ENCODE results near the gene SHC3. TPM values are rescaled to one million over a fixed set of nuclear protein-coding genes. Genes with fewer than 3 reads are reported as not detected.

Gene SHC3
- polyA plus RNA-seq, 3 donors: not detected

DNA sequence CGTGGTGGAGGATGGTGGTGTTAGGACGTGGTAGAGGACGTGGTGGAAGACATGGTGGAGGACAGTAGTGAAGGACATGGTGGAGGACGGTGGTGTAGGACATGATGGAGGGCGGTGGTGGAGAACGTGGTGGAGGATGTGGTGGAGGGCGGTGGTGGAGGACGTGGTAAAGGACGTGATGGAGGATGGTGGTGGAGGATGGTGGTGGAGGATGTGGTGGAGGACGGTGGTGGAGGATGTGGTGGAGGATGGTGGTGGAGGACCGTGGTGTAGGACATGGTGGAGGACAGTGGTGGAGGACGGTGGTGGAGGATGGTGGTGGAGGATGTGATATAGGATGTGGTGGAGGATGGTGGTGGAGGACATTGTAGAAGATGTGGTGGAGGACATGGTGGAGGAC, 119.7 kb downstream of the SHC3 start:
- no peaks in the 10 kb centered on the region for H4K20me1 ChIP-seq (ENCODE audit: insufficient read depth, low read length)
- Mint-ChIP-seq H3K4me3 (no peak overlapping the region), H3K9me3 (peaks cover 0 to 5% (median 0%) of the 10 kb centered on the region in 7 donors), H3K27me3 (ENCODE audit: low read depth in 3 of 3) (peaks cover 0 to 7% (median 2%) of the 10 kb centered on the region in 3 donors), H3K4me1 (no peaks in the 10 kb centered on the region), H3K27ac (no peak overlapping the region), H3K36me3 (no peaks in the 10 kb centered on the region)
- intact Hi-C loops (cut with micrococcal nuclease): no loop called here
- no peaks in the 10 kb centered on the region for H3K27me3 ChIP-seq (ENCODE audit: control insufficient read depth in 2 of 2, insufficient read depth in 2 of 2, low read length in 2 of 2)
- no peak overlapping the region for H3K4me2 ChIP-seq (replicated peaks; ENCODE audit: extremely low read depth, low read length, poor library complexity, severe bottlenecking)
- 94% methylated on average over 12 of the region's 12 CpGs for WGBS (ENCODE audit: insufficient coverage)
- H3K4me3 ChIP-seq (replicated peaks in 1 of 3; ENCODE audit: low read depth in 2 of 3, low read length in 3 of 3): no peak overlapping the region
- H3K9ac ChIP-seq (ENCODE audit: insufficient read depth, low read length, poor library complexity, severe bottlenecking): no peak overlapping the region
- no peaks in the 10 kb centered on the region for H3K79me2 ChIP-seq (ENCODE audit: insufficient read depth, low read length)
- DNase-seq: no peak
- no peaks in the 10 kb centered on the region for H3K36me3 ChIP-seq (replicated peaks in 1 of 2; ENCODE audit: control insufficient read depth in 1 of 2, insufficient read depth in 2 of 2, low read length in 2 of 2)
- no peaks in the 10 kb centered on the region for H3K4me1 ChIP-seq (ENCODE audit: control insufficient read depth in 1 of 2, insufficient read depth in 2 of 2, low read length in 2 of 2)
- no peak overlapping the region for H3K27ac ChIP-seq (ENCODE audit: low read depth in 1 of 2, low read length in 2 of 2)
- no peak overlapping the region for H2AFZ ChIP-seq (ENCODE audit: insufficient read depth, low read depth, low read length, poor library complexity, severe bottlenecking)
- TF ChIP-seq, protein P1, sequence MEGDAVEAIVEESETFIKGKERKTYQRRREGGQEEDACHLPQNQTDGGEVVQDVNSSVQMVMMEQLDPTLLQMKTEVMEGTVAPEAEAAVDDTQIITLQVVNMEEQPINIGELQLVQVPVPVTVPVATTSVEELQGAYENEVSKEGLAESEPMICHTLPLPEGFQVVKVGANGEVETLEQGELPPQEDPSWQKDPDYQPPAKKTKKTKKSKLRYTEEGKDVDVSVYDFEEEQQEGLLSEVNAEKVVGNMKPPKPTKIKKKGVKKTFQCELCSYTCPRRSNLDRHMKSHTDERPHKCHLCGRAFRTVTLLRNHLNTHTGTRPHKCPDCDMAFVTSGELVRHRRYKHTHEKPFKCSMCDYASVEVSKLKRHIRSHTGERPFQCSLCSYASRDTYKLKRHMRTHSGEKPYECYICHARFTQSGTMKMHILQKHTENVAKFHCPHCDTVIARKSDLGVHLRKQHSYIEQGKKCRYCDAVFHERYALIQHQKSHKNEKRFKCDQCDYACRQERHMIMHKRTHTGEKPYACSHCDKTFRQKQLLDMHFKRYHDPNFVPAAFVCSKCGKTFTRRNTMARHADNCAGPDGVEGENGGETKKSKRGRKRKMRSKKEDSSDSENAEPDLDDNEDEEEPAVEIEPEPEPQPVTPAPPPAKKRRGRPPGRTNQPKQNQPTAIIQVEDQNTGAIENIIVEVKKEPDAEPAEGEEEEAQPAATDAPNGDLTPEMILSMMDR (IDR thresholded peaks at IDR 0.05): no peak
- H3K9me3 ChIP-seq (replicated peaks in 1 of 2; ENCODE audit: control insufficient read depth in 1 of 2, insufficient read depth in 1 of 2, low read length in 2 of 2): peaks cover 0 to 6% of the 10 kb centered on the region in 2 donors

DNA sequence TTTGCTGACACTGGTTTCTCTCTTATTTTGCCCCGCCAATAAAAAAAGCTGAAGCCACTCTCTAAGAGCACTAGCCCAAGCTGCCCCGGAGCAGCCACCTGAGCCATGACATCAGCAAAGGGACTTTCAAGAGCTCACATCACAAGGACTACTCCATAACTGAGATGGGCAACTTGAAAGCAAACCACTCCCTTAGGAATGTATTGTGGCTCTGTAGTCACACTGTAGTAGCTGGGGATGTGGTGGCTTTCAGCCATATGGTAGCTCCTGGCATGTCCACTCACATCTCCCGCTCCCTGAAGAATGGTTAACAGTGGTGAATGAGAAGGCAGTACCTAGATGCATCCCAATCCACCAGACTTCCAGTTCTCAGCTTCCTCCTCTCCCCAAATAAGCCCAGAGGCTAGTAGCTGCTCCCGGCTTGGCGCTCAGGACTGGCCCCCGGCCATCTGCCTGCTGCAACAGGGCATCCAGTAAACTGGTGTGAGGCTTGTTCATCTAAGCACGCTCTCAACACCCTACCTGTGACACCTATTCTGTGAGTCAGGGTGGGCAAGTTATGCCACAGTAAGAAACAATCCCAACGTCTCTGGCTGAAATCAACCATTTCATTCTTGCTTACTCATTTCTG, 123.6 kb downstream of the SHC3 start:
- peaks cover 0 to 5% (median 0%) of the 10 kb centered on the region in 7 donors for H3K9me3 Mint-ChIP-seq
- no peaks in the 10 kb centered on the region for H3K4me1 ChIP-seq (ENCODE audit: control insufficient read depth in 1 of 2, insufficient read depth in 2 of 2, low read length in 2 of 2)
- no peak overlapping the region for H3K27ac Mint-ChIP-seq
- H3K36me3 Mint-ChIP-seq: no peaks in the 10 kb centered on the region
- no peak overlapping the region for H3K4me2 ChIP-seq (replicated peaks; ENCODE audit: extremely low read depth, low read length, poor library complexity, severe bottlenecking)
- peaks cover 6 to 10% (median 7%) of the 10 kb centered on the region in 3 donors for H3K27me3 Mint-ChIP-seq (ENCODE audit: low read depth in 3 of 3)
- H2AFZ ChIP-seq (ENCODE audit: insufficient read depth, low read depth, low read length, poor library complexity, severe bottlenecking): no peak overlapping the region
- H3K36me3 ChIP-seq (replicated peaks in 1 of 2; ENCODE audit: control insufficient read depth in 1 of 2, insufficient read depth in 2 of 2, low read length in 2 of 2): no peaks in the 10 kb centered on the region
- H3K9ac ChIP-seq (ENCODE audit: insufficient read depth, low read length, poor library complexity, severe bottlenecking): no peak overlapping the region
- no peak overlapping the region for H3K4me3 ChIP-seq (replicated peaks in 1 of 3; ENCODE audit: low read depth in 2 of 3, low read length in 3 of 3)
- TF ChIP-seq, protein P1 (IDR thresholded peaks at IDR 0.05): no peak
- 98% methylated on average over 5 of the region's 8 CpGs for WGBS (ENCODE audit: insufficient coverage)
- H3K4me3 Mint-ChIP-seq: no peak overlapping the region
- no peak overlapping the region for H3K27ac ChIP-seq (ENCODE audit: low read depth in 1 of 2, low read length in 2 of 2)
- peaks cover 0 to 6% of the 10 kb centered on the region in 2 donors for H3K9me3 ChIP-seq (replicated peaks in 1 of 2; ENCODE audit: control insufficient read depth in 1 of 2, insufficient read depth in 1 of 2, low read length in 2 of 2)
- no peaks in the 10 kb centered on the region for H4K20me1 ChIP-seq (ENCODE audit: insufficient read depth, low read length)
- DNase-seq: no peak
- H3K4me1 Mint-ChIP-seq: no peaks in the 10 kb centered on the region
- intact Hi-C loops (cut with micrococcal nuclease): no loop called here
- no peaks in the 10 kb centered on the region for H3K27me3 ChIP-seq (ENCODE audit: control insufficient read depth in 2 of 2, insufficient read depth in 2 of 2, low read length in 2 of 2)
- H3K79me2 ChIP-seq (ENCODE audit: insufficient read depth, low read length): no peaks in the 10 kb centered on the region
